ENCODE measurements around the gene KLHDC7B. TPM values are rescaled to one million over a fixed set of nuclear protein-coding genes. Genes with fewer than 3 reads are reported as not detected.
"Not testable (repeated sequence)": the region's sequence is repeated elsewhere in the genome, so short reads cannot be mapped to it uniquely, and the experiment has no call there.

KLHDC7B gene
- total and polyA plus RNA-seq, 2 donors: 0.11 to 0.33 TPM

DNA sequence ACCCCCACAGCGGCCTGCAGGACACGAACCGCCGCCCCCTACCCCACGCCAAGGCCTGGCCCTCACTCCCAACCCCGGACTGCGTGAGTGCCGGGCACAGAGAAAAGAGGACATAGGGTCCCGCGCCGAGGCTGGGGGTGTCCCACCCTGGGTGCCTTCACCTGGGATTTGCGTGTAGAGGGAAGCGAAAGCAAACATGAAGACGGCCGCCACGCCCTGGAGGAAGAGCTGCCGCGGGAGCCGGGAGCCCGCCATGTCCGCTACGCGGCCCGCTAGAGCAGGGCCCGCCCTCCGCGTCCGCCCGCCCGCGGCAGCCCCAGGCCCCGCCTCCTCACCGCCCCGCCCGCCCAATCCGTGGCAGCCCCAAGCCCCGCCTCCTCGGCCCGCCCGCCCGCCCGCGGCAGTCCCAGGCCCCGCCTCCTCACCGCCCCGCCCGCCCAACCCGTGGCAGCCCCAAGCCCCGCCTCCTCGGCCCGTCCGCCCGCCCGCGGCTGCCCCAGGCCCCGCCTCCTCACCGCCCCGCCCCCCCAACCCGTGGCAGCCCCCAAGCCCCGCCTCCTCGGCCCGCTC is 38.2 kb upstream of the KLHDC7B start, which contains the start of gene LMF2:
TSS of gene LMF2 (minus strand) at position 282 of the 570 bp plus-strand sequence. CDS start at position 255, 27 bp downstream.
- 2% methylated on average over 52 of the region's 62 CpGs for WGBS
- Histone ChIP-seq H3K27ac (ENCODE audit: low read depth) (peak within 1 kb of the TSS; percentile 96), H3K4me1 (ENCODE audit: insufficient read depth) (no peaks in the 10 kb centered on the region), H3K4me3 (ENCODE audit: low read depth, low read length) (peak within 1 kb of the TSS; percentile 78), H3K36me3 (ENCODE audit: insufficient read depth) (peaks cover 9% of the 10 kb centered on the region)
- peak; percentile 39 for DNase-seq (ENCODE audit: extremely low spot score)

DNA sequence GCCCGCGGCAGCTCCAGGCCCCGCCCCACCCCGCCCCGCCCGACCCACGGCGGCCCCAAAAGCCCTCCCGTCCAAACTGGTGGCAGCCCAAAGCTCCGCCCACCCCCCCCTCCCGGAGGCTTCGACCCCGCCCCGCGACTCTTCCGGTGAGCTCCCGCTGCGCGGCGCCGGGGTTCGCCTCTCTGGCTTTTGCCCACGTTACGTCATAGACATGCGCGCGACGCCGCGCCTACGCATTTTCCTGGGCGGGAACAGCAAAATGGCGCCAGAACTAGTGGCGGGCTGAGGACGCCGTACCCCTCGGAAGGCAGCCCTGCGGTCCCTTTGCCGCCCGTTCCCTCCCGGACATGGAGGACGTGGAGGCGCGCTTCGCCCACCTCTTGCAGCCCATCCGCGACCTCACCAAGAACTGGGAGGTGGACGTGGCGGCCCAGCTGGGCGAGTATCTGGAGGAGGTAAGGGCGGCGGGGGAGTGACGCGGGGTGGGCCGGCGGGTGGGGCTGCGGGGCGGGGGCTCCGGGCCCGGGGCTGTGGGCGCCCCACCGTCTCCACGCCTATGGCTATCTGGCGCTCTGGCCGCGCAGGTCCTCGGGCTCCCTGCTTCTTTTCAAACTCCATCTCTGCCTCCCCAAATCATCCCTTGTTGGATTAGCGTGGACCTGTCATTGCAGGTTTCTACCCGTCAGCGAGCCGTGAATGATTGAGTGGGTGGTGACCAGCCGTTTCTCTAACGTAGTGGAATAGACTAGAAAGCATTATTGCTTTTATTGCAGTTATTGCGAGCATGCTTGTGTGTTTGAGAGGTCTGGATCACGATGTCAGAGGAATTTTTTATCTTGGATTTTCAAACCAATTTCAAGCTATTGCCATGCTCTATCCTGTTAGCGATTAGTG is 37.5 kb upstream of the KLHDC7B start, which contains the start of gene NCAPH2:
TSS of gene NCAPH2 (plus strand) at position 234 of the 894 bp plus-strand sequence. CDS start at position 348, 114 bp downstream.
- H3K27ac ChIP-seq (ENCODE audit: low read depth): peak within 1 kb of the TSS; percentile 96
- no peaks in the 10 kb centered on the region for H3K4me1 ChIP-seq (ENCODE audit: insufficient read depth)
- DNase-seq (ENCODE audit: extremely low spot score): peak; percentile 87
- under 1% methylated on average over 75 of the region's 76 CpGs for WGBS
- H3K4me3 ChIP-seq (ENCODE audit: low read depth, low read length): peak within 1 kb of the TSS; percentile 78
- H3K36me3 ChIP-seq (ENCODE audit: insufficient read depth): peaks cover 9% of the 10 kb centered on the region

DNA sequence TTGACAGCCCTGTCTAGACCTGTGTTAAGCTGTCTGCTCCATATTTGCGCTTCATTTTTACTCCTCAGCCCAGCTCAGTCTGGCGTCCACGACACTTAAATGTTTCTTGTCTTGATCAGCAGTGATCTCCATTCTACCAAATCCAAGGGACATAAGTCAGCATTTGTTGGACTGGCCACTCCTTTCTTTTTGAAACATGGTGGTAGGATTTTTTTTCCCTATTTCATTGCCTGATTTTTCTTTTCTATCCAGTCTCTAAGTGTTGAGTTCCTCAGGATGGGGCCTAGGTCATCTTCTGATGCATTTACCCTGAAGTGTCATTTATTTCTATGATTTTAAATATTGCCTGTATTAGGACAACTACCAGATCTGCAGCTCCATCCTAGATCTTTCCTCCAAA is 36.8 kb upstream of the KLHDC7B start:
- Histone ChIP-seq H3K27ac (ENCODE audit: low read depth) (no peak overlapping the region), H3K36me3 (ENCODE audit: insufficient read depth) (peaks cover 3% of the 10 kb centered on the region), H3K4me3 (ENCODE audit: low read depth, low read length) (peak overlapping the region; percentile 77), H3K4me1 (ENCODE audit: insufficient read depth) (no peaks in the 10 kb centered on the region)
- WGBS: 7% methylated on average over 3 of the region's 3 CpGs
- DNase-seq (ENCODE audit: extremely low spot score): no peak

DNA sequence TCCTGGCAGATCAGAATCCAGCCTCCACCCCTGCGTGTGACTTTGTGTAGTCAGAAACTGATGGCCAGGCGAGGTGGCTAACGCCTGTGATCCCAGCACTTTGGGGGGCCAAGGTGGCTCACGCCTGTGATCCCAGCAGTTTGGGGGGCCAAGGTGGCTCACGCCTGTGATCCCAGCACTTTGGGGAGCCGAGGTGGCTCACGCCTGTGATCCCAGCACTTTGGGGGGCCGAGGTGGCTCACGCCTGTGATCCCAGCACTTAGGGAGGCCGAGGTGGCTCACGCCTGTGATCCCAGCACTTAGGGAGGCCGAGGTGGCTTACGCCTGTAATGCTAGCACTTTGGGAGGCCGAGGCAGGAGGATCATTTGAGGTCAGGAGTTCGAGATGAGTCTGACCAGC is 32.5 kb upstream of the KLHDC7B start:
- no peak for DNase-seq (ENCODE audit: extremely low spot score)
- H3K4me3 ChIP-seq (ENCODE audit: low read depth, low read length): no peak overlapping the region
- WGBS: 95% methylated on average over 15 of the region's 15 CpGs
- no peak overlapping the region for H3K27ac ChIP-seq (ENCODE audit: low read depth)
- H3K4me1 ChIP-seq (ENCODE audit: insufficient read depth): no peaks in the 10 kb centered on the region
- H3K36me3 ChIP-seq (ENCODE audit: insufficient read depth): no peaks in the 10 kb centered on the region

DNA sequence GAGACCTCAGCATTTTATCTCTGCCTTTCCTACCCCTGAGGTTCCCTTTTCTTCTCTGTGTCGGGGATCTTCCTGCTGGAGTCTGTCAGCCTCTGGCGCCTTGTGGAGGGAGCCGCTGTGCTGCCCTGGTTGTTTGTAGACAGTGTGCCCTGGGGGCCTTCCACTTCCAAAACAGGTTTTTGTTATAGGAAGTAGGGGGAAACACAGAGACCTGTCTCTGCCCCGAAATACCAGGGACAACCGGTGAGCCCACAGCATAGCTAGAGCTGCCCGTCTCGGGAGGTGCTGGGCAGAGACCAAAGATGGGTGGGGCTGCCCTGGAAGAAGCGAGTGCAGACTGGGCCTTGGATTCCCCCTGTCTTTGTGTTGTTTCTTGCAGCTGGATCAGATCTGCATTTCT is 29.6 kb upstream of the KLHDC7B start:
- no peak overlapping the region for H3K27ac ChIP-seq (ENCODE audit: low read depth)
- no peaks in the 10 kb centered on the region for H3K4me1 ChIP-seq (ENCODE audit: insufficient read depth)
- H3K36me3 ChIP-seq (ENCODE audit: insufficient read depth): no peaks in the 10 kb centered on the region
- H3K4me3 ChIP-seq (ENCODE audit: low read depth, low read length): no peak overlapping the region
- 82% methylated on average over 8 of the region's 8 CpGs for WGBS
- no peak for DNase-seq (ENCODE audit: extremely low spot score)

DNA sequence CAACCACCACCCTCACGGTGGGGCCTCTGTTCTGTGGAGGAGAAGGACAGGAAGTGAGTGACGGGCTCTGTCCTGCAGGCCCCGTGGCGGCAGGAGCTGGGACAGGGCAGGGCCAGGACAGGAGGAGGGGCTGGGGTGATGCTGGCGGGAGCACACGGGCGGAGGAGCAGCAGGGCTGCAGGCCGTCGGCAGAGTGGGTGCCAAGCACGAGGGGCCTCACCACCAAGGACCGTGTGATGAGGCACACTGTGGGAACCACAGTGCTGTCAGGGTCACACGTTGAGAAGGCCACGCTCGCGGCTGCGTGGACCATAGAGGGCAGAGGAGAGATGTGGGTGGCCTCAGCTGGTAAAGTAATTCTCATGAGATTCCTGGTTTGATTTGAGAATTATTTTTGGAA is 28.8 kb upstream of the KLHDC7B start:
- WGBS: 81% methylated on average over 16 of the region's 16 CpGs
- Histone ChIP-seq H3K4me1 (ENCODE audit: insufficient read depth) (no peaks in the 10 kb centered on the region), H3K36me3 (ENCODE audit: insufficient read depth) (peaks cover 6% of the 10 kb centered on the region), H3K4me3 (ENCODE audit: low read depth, low read length) (no peak overlapping the region), H3K27ac (ENCODE audit: low read depth) (no peak overlapping the region)
- DNase-seq (ENCODE audit: extremely low spot score): no peak

DNA sequence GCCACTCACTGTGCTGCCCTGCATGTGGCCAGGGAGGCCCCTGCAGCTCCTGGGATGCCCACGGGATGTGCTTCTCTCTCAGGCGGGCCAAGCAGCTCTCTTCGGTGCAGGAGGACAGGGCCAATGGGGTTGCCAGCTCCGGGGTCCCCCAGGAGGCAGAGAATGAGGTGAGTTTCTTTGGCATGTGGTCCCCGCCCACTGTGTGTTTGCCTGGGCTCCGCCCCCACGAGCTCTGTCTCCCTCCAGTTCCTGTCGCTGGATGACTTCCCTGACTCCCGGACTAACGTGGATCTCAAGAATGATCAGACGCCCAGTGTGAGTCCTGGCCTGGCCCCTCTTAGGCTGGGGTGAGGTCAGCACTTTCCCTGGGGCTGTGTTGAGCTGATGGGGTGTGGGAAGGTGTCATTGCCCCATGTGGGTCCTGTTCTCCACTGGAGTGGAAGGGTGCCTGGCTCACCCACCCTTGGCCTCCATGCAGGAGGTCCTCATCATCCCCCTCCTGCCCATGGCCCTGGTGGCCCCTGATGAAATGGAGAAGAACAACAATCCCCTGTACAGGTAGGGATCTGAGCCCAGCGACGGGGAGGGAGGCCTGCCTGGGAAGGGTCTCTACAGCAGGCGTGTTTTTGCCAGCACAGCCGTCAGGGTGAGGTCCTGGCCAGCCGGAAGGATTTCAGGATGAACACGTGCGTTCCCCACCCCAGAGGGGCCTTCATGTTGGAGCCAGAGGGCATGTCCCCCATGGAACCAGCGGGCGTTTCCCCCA is 28.0 kb upstream of the KLHDC7B start:
- Histone ChIP-seq H3K4me3 (ENCODE audit: low read depth, low read length) (no peak overlapping the region), H3K4me1 (ENCODE audit: insufficient read depth) (no peaks in the 10 kb centered on the region), H3K27ac (ENCODE audit: low read depth) (no peak overlapping the region), H3K36me3 (ENCODE audit: insufficient read depth) (peaks cover 7% of the 10 kb centered on the region)
- 90% methylated on average over 20 of the region's 20 CpGs for WGBS
- no peak for DNase-seq (ENCODE audit: extremely low spot score)

DNA sequence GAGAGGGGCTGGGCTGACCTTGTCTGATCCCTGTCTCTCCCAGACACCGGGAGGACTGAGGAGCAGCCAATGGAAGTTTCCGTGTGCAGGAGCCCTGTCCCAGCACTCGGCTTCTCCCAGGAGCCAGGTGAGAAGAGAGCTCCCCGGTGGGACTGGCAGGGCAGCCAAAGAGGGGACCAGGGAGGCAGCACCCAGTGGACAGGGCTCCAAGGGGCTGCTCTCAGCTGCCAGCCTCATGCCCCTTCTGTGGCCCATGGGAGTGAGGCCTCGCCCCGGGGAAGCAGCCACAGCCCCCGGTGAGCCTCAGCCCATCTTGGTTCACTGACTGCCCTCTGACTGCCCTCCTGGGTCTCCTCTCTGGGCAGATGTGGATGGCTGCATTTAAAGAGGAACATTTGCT is 27.1 kb upstream of the KLHDC7B start:
- no peaks in the 10 kb centered on the region for H3K4me1 ChIP-seq (ENCODE audit: insufficient read depth)
- no peak overlapping the region for H3K27ac ChIP-seq (ENCODE audit: low read depth)
- WGBS: 94% methylated on average over 7 of the region's 7 CpGs
- DNase-seq (ENCODE audit: extremely low spot score): no peak
- no peak overlapping the region for H3K4me3 ChIP-seq (ENCODE audit: low read depth, low read length)
- H3K36me3 ChIP-seq (ENCODE audit: insufficient read depth): peaks cover 7% of the 10 kb centered on the region

DNA sequence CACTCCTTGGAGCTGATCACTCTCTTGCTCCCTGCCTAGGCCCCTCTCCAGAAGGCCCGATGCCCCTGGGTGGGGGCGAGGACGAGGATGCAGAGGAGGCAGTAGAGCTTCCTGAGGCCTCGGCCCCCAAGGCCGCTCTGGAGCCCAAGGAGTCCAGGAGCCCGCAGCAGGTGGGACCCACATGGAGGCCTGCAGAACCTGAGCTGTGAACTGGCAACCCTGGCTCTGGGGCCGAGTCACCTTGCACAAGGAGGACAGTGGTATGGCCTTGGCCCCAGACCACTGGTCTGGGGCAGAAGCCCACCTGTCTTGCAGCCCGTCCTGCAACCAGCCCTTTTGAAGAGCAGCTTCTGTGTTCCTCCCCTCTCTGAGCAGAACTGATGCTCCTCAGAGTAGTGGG is 26.5 kb upstream of the KLHDC7B start:
- no peak overlapping the region for H3K27ac ChIP-seq (ENCODE audit: low read depth)
- no peak for DNase-seq (ENCODE audit: extremely low spot score)
- WGBS: 96% methylated on average over 8 of the region's 8 CpGs
- no peak overlapping the region for H3K4me3 ChIP-seq (ENCODE audit: low read depth, low read length)
- no peaks in the 10 kb centered on the region for H3K4me1 ChIP-seq (ENCODE audit: insufficient read depth)
- H3K36me3 ChIP-seq (ENCODE audit: insufficient read depth): peaks cover 7% of the 10 kb centered on the region

DNA sequence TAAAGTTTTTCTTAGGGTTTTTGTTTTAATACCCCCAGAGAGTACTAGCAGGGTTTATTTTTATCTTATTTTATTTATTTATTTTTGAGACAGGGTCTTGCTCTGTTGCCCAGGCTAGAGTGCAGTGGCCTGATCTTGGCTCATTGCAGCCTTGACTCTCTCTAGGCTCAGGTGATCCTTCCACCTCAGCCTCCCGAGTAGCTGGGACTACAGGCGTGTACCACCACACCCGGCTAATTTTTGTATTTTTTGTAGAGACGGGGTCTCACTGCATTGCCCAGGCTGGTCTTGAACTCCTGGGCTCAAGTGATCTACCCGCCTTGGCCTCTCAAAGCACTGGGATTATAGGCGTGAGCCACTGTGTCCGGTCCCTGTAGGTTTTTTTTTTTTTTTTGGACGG is 25.5 kb upstream of the KLHDC7B start:
- H3K36me3 ChIP-seq (ENCODE audit: insufficient read depth); H3K27ac ChIP-seq (ENCODE audit: low read depth); H3K4me1 ChIP-seq (ENCODE audit: insufficient read depth); DNase-seq (ENCODE audit: extremely low spot score); H3K4me3 ChIP-seq (ENCODE audit: low read depth, low read length): not testable (repeated sequence)
- WGBS: 98% methylated on average over 8 of the region's 8 CpGs

DNA sequence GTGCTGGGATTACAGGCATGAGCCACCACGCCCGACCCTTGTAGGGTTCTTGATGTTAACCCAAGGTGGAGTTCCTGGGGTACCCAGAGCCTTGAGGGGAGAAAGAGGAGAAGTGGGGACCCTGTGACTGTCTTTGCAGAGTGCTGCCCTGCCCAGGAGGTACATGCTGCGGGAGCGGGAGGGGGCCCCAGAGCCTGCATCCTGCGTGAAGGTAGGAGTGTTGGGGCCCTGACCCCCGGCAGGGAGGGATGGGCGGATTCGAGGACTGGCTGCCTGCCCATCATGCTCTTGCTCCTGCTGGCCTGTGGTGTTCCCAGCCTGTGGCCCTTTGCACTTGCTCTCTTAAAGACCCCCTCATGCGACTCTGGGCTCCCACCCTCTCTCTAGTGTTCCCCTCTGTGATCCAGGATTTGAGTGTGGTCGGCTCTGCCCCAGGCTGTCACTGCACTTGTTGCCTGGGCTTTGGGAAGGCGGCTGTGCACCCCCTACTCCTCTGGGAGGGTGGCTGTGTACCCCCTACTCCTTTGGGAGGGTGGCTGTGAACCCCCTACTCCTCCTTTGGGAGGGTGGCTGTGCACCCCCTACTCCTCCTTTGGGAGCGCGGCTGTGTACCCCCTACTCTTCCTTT is 24.8 kb upstream of the KLHDC7B start:
- no peak overlapping the region for H3K27ac ChIP-seq (ENCODE audit: low read depth)
- peaks cover 7% of the 10 kb centered on the region for H3K36me3 ChIP-seq (ENCODE audit: insufficient read depth)
- WGBS: 93% methylated on average over 13 of the region's 13 CpGs
- H3K4me3 ChIP-seq (ENCODE audit: low read depth, low read length): no peak overlapping the region
- no peaks in the 10 kb centered on the region for H3K4me1 ChIP-seq (ENCODE audit: insufficient read depth)
- no peak for DNase-seq (ENCODE audit: extremely low spot score)

DNA sequence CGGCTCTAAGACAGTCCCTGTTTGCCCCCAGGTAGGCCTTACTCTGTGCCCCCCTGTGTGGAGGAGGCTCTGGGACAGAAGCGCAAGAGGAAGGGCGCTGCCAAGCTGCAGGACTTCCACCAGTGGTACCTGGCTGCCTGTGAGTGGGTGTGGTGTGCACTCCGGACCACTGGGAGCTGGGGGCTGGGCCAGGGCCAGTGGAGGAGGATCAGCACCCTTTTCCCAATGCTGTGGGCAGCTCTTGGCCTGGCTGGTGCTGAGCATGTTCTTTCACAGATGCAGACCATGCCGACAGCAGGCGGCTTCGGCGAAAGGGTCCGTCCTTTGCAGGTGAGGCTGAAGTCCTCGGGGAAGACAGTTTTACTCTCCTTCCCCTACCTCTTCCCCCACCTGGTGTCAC is 24.0 kb upstream of the KLHDC7B start:
- DNase-seq (ENCODE audit: extremely low spot score): no peak
- H3K4me1 ChIP-seq (ENCODE audit: insufficient read depth): no peaks in the 10 kb centered on the region
- no peak overlapping the region for H3K27ac ChIP-seq (ENCODE audit: low read depth)
- WGBS: 93% methylated on average over 10 of the region's 10 CpGs
- peaks cover 7% of the 10 kb centered on the region for H3K36me3 ChIP-seq (ENCODE audit: insufficient read depth)
- no peak overlapping the region for H3K4me3 ChIP-seq (ENCODE audit: low read depth, low read length)

DNA sequence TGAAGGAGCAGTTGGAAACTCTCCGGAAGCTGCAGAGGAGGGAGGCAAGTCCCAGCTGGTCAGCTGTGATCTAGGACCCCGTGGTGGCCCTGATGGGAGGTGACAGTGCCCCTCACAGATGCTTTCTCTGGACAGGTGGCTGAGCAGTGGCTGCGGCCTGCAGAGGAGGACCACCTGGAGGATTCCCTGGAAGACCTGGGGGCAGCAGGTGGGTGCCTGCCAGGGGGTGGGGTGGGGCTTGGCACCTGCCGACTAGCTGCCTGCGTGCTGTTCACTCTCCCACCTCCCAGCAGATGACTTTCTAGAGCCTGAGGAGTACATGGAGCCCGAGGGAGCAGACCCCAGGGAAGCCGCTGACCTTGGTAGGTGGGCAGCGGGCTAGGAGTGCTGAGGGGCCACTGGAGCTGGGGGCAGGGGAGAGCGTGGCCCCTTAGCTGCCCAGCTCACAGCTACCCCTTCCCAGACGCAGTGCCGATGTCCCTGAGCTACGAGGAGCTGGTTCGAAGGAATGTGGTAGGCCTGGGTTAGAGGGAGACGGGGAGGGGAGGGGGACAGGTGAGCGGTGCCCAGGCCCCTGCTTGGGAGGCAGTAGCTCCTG is 23.4 kb upstream of the KLHDC7B start:
- peaks cover 7% of the 10 kb centered on the region for H3K36me3 ChIP-seq (ENCODE audit: insufficient read depth)
- no peak overlapping the region for H3K27ac ChIP-seq (ENCODE audit: low read depth)
- WGBS: 91% methylated on average over 15 of the region's 15 CpGs
- DNase-seq (ENCODE audit: extremely low spot score): no peak
- H3K4me1 ChIP-seq (ENCODE audit: insufficient read depth): no peaks in the 10 kb centered on the region
- H3K4me3 ChIP-seq (ENCODE audit: low read depth, low read length): no peak overlapping the region
